ENCODE results near the gene NES. TPM values are rescaled to one million over a fixed set of nuclear protein-coding genes. Genes with fewer than 3 reads are reported as not detected.

NES gene
- total and polyA plus RNA-seq, 2 of the 8 experiments (the other 6 are each of a cell fraction or from before 2014, with no cell fraction given): 13.3 to 135 TPM

GRCh38 chr1:156667968-156668709 lies 9.1 kb downstream of the NES start:
- Histone ChIP-seq H3K4ac (replicated peaks; ENCODE audit: insufficient read length, low read depth, low read length) (peak overlapping the region; percentile 70), H3K56ac (replicated peaks; ENCODE audit: insufficient read length, low read depth, low read length) (no peak overlapping the region), H3K23ac (ENCODE audit: insufficient read length) (no peak overlapping the region), H2BK5ac (ENCODE audit: low read depth, low read length) (peak overlapping the region; percentile 62), H2BK20ac (ENCODE audit: low read length) (no peak overlapping the region), H3K79me1 (ENCODE audit: low read depth, low read length) (peaks cover 7% of the 10 kb centered on the region; the same call in 1 of the 2 replicates), H3K4me1 (replicated peaks in 1 of 4; ENCODE audit: control insufficient read depth in 3 of 4, insufficient read depth in 4 of 4, low read length in 3 of 4) (peaks cover 5 to 68% (median 52%) of the 10 kb centered on the region in 4 experiments), H2BK15ac (ENCODE audit: low read length) (peak overlapping the region; percentile 29), H2AFZ (ENCODE audit: low read length) (no peak overlapping the region), H4K20me1 (replicated peaks in 1 of 2; ENCODE audit: control insufficient read depth in 1 of 2, insufficient read depth in 2 of 2, low read length in 2 of 2) (peaks cover 0 to 1% of the 10 kb centered on the region in 2 experiments), H4K8ac (ENCODE audit: extremely low read depth, insufficient read depth, low read length) (no peak overlapping the region), H3K9ac (replicated peaks in 1 of 4; ENCODE audit: extremely low read depth in 1 of 4, low read depth in 3 of 4, low read length in 3 of 4) (no peak overlapping the region), H3K9me3 (ENCODE audit: insufficient read depth in 2 of 2, low read depth in 1 of 2, low read length in 1 of 2) (no peaks in the 10 kb centered on the region), H3K18ac (ENCODE audit: extremely low read depth, low read length) (peak overlapping the region; percentile 86), H3K4me2 (ENCODE audit: insufficient read depth in 1 of 2, low read depth in 2 of 2, low read length in 2 of 2) (peak overlapping the region in 1 of 2 experiments; percentile 53; a peak in 3 of 4 replicates), H3K27ac (ENCODE audit: low read depth, low read length) (no peak overlapping the region), H3K4me3 (ENCODE audit: extremely low read depth in 1 of 4, insufficient read depth in 2 of 4, low read depth in 3 of 4, low read length in 4 of 4) (no peak overlapping the region), H2AK5ac (ENCODE audit: low read depth, low read length) (peak overlapping the region; percentile 99), H3K14ac (ENCODE audit: insufficient read length) (no peak overlapping the region), H3K36me3 (ENCODE audit: control insufficient read depth in 2 of 4, insufficient read depth in 4 of 4, low read length in 3 of 4) (peaks cover 4 to 23% (median 12%) of the 10 kb centered on the region in 4 experiments; a peak in 7 of 8 replicates), H3K79me2 (ENCODE audit: control insufficient read depth in 1 of 2, insufficient read depth in 2 of 2, low read length in 2 of 2) (peaks cover 0 to 9% of the 10 kb centered on the region in 2 experiments; a peak in 2 of 4 replicates), H4K91ac (replicated peaks; ENCODE audit: insufficient read length, low read length) (peak overlapping the region; percentile 86), H4K5ac (ENCODE audit: insufficient read length, low read depth, low read length) (peak overlapping the region; percentile 25), H3K27me3 (replicated peaks in 1 of 4; ENCODE audit: control insufficient read depth in 3 of 4, extremely low read depth in 1 of 4, insufficient read depth in 3 of 4, low read length in 3 of 4) (no peaks in the 10 kb centered on the region), H3K23me2 (ENCODE audit: low read depth, low read length) (peaks cover 2% of the 10 kb centered on the region; the same call in 1 of the 2 replicates), H2BK12ac (ENCODE audit: low read depth, low read length) (peak overlapping the region; percentile 10; the same call in 1 of the 2 replicates), H2BK120ac (replicated peaks; ENCODE audit: low read depth, low read length) (no peak overlapping the region)
- peak in 1 of 2 experiments; percentile 58 for DNase-seq (ENCODE audit: low read depth in 1 of 2, low spot score in 2 of 2)
- WGBS, 2 experiments (ENCODE audit: extremely low coverage in 1 of 2, insufficient coverage in 1 of 2, insufficient read length in 1 of 2, insufficient replicate concordance in 2 of 2, low coverage in 1 of 2, low lambda C conversion rate in 2 of 2, missing lambda C conversion rate in 1 of 2): 52% methylated on average over 4 of the region's 9 CpGs; no CpG with 5 or more reads in 1 of the 2 experiments
- TF ChIP-seq POLR2AphosphoS5 (IDR thresholded peaks at IDR 0.05; ENCODE audit: low read depth, low read length) (peak; percentile 72), TCF12 (IDR thresholded peaks at IDR 0.05; ENCODE audit: low read depth, low read length) (no peak), EZH2 (IDR thresholded peaks at IDR 0.05; ENCODE audit: low read depth, low read length, severe bottlenecking) (no peak), POLR2A (IDR thresholded peaks at IDR 0.05; ENCODE audit: control extremely low read depth in 1 of 2, low read depth in 2 of 2, low read length in 2 of 2) (peak in 1 of 2 experiments; percentile 60; a peak in 1 of 3 replicates)
- no peak for FAIRE-seq
- ChIA-PET CTCF (ENCODE audit: partially characterized antibody) (interaction anchor here (0.7 to 66.0 kb wide), 6 partner anchors 9 to 260 kb away, joined by 3 to 4284 read pairs (median 5); partner anchors contain the start of genes CRABP2, ISG20L2, METTL25B and NES), POLR2A (ENCODE audit: partially characterized antibody) (interaction anchor here (0.6 to 12.0 kb wide), 14 partner anchors 8 to 89 kb away, joined by 3 to 419 read pairs (median 4); partner anchors contain the start of genes NES and TTC24)
